Kasumi-1 (cell line): ENCODE measurements around the gene ZSWIM7.

Source experiments
- DNase-seq, 2 experiments: peaks; one replicate each; lab custom pipeline; 2025; lab: John Stamatoyannopoulos, UW

ZSWIM7 gene

GRCh38 chr17:15929941-15930340, 69.6 kb downstream of the ZSWIM7 start:
- no peak for DNase-seq

- no peak for DNase-seq
Observed at GRCh38 chr17:15928286-15928785, 71.2 kb downstream of the ZSWIM7 start.
